Measurements from ENCODE around the gene CCT6A.
A peak's percentile ranks its signal among the peaks of the same experiment; 100 is the strongest.
"Not testable (repeated sequence)": the region's sequence is repeated elsewhere in the genome, so short reads cannot be mapped to it uniquely, and the experiment has no call there.

CCT6A gene

GRCh38 chr7:56105508-56105907 is 53.9 kb downstream of the CCT6A start:
- DNase-seq = peak; percentile 62

- peak; percentile 99 for DNase-seq
Observed at GRCh38 chr7:56106108-56107073, 54.8 kb downstream of the CCT6A start, which contains the start of gene CHCHD2. TSS of gene CHCHD2 (minus strand) at chr7:56106476. CDS start at chr7:56106413, 63 bp downstream.

DNA sequence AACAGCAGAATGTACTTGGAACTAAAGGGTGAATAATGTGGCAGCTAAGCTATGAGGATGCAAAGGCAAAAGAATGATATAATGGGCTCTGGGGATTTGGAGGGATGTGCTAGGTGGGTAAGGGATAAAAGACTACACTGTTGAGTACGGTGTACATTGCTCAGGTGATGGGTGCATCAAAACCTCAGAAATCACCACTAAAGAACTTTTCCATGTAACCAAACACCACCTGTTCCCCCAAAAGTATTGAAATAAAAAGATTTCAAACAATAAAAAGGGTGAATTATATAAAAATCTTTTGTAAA is 56.3 kb downstream of the CCT6A start:
- no peak for DNase-seq

GRCh38 chr7:56110611-56111010 is 59.0 kb downstream of the CCT6A start:
- peak; percentile 15 for DNase-seq

GRCh38 chr7:56112244-56112643 is 60.7 kb downstream of the CCT6A start:
- DNase-seq = not testable (repeated sequence)

All from NCI-H69 (cell line).